ENCODE data around the gene PHRF1.

Gene PHRF1

DNA sequence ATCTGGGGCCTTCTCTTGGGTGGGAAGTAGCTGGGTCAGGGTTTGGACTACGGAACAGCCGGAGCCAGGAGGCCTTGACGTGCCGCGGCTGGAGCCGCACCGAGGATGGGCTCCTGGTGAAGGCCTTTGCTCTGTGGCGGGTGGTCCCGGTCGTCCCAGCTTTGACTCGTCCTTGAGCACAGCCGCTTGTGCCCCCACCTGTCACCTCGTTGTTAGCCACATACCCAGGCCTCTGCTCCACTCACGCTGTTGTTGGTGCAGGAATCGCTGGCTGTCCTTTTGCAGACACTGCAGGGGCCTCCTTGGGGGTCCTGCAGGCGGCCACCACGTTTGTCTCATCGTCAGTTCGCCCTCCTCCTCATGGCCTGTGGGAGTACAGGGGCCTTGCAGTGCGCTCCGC is 17.1 kb downstream of the PHRF1 start:
- DNase-seq (ENCODE audit: extremely low read depth in 1 of 2, low read depth in 1 of 2): no peak

DNA sequence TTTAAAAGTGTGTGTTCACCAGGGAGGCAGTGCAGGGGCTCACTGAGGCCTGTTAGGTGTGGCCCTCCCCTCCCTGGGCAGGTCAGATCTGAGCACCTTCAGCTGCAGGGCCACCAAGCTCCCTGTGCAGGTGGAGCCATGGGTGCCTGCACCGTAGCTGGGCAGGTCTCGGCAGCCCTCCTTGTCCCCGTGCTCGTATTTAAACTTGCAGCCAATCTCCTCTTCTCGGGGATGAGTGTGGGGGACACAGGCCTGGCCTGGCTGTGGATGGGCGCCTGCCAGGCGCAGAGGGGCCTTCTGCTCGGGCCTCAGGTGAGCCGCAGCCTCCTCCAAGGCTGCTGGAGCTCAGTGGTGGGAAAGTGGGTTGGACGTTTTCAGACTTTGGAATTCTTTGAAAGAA is 19.1 kb downstream of the PHRF1 start:
- DNase-seq (ENCODE audit: extremely low read depth in 1 of 2, low read depth in 1 of 2): no peak

DNA sequence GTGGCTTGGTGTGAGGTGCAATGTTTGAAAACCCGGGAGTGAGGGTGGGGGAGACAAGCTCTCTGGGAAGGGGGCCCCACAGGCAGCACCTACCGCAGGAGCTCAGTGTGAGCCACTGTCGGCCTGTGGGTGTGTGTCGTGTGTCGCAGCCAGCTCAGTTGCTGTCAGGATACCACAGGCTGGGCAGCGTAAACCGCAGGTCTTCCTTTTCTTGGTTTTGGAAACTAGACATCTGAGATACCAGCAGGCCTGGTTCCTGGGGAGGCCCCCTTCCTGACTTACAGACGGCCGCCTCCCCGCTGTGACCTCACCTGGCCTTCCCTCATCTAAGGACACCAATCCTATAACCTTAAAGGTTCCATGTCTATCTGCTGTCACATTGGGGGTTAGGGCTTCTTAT is 20.1 kb downstream of the PHRF1 start:
- no peak for DNase-seq (ENCODE audit: extremely low read depth in 1 of 2, low read depth in 1 of 2)

DNA sequence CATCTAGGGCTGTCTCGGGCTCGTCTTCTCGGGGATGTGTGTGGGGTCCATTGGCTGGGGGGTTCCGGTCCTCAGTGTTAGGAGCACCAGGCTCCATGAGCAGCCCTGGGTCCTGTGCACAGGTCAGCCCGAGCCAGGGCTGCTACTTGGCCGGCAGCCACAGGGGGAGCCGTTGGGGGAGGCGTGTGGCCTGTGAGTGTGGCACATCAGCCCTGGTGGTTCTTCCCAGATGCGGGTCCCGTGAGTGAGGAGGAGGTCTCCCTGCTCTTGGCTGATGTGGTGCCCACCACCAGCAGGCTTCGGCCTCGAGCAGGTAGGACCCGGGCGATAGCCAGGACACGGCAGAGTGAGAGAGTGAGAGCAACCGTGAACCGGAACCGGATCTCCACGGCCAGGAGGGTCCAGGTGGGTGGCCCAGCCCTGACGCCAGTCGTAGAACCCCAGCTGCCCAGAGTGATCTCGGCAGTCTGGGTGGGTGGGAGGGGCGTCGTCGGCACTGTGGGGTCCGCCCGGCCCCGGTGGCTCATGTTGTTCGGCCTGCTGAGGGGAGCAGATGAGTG is 21.0 kb downstream of the PHRF1 start:
- no peak for DNase-seq (ENCODE audit: extremely low read depth in 1 of 2, low read depth in 1 of 2)

DNA sequence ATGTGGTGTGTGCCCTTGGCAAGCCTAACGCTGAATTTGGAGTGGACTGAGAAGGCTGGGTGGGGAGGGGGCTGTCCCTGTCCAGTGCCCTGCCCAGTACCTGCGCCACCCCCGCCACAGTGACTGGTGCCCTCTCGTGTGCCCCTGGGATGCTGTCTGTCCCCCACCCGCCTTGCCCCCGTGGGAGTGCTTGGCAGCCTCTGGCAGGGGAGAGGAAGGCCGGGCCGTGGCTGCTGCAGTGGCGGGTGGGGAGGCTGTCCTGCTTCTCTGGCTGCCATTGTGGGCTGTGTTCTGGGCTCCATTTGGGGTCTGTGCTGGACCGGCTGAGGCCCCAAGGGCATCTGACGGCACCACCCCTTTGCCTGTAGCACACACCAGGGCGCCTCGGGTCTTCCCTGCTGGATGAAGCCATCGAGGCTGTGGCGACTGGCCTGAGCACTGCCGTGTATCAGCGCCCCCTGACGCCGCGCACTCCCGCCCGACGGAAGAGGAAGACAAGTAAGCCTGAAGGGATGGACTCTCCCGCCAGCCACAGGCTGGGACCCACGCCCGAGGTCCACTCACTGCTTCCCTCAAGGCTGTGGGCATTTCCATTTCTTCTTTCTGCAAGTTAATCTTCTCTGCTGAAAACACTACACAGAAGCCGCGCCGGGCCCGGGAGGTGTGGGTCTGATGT is 21.9 kb downstream of the PHRF1 start:
- no peak for DNase-seq (ENCODE audit: extremely low read depth in 1 of 2, low read depth in 1 of 2)

DNA sequence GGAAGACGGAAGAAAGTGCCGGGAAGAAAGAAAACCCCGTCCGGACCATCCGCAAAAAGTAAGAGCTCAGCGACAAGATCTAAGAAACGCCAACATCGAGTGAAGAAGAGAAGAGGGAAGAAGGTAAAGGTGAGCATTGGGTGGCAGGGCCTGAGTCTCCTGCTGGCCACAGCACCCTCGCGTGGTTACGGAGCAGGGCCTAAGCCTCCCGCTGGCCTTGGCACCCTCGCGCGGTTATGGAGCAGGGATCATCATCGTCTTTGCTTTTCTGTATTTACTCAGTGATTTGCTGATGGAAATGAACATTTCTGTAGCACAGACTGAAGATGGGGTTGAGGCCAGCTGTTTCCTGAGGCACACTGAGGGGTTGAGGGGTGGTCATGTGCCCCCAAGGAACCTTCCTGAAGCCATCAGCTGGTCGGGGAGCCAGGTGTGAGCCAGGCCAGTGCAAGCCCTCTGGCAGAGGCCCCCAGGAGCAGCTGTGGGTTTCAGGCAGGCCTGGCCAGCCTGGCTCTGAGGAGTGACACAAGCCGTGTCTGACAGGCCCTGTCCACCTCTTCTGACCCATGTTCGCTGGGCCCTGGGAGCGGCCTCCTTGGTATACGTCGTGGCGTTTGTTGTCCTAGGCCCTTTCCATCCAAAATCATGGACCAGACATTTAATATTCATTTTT is 25.4 kb downstream of the PHRF1 start:
- DNase-seq (ENCODE audit: extremely low read depth in 1 of 2, low read depth in 1 of 2): no peak

DNA sequence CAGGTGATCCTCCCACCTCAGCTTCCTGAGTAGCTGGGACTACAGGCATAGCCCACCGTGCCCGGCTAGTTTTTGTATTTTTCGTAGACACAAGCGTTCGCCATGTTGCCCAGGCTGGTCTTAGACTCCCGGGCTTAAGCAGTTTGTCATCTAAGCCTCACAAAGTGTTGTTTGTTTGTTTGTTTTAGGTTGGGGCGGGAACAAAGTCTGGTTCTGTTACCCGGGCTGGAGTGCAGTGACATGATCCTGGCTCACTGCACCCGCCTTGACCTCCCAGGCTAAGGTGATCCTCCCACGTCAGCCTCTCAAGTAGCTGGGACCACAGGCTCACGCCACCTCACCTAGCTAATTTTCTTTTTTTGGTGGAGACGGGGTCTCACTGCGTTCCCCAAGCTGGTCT is 26.9 kb downstream of the PHRF1 start:
- no peak for DNase-seq (ENCODE audit: extremely low read depth in 1 of 2, low read depth in 1 of 2)

DNA sequence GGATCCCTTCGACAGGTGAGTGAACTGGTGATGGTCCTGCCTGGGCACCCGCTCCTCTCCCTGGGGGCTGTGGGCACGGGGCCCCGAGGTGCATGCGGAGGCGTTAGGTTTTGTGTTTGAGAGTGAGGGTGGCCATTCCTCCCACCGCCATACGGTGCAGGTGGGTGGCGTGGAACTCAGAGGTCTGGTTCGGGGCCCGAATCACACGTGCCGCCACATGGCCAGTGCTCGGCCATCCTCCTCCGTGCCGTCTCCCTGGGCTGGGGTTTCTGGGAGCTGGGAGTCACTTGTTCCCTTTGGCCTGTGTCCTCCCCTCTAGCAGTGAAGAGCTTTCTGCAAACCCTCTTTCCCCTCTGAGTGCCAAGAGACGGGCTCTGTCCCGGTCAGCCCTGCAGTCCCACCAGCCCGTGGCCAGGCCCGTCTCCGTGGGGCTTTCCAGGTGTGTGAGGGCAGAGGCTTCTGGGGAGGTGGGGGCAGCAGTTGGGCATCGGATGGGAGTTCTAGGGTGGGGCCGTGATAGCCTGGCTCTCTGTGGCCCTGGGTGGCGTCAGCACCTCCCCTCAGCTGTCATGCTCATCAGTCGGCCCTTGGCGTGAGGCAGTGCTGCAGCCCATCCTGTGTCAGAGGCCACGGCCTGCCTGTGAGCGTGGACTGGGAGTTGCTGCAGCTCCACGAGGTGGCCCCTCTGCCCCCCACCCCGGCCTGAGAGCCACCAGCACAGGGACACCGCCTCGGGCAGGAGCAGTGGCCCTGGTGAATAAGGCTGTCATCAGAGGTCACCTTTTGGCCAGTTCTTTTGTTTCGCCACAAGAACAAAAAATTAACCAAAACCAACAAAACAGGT is 29.2 kb downstream of the PHRF1 start:
- no peak for DNase-seq (ENCODE audit: extremely low read depth in 1 of 2, low read depth in 1 of 2)

DNA sequence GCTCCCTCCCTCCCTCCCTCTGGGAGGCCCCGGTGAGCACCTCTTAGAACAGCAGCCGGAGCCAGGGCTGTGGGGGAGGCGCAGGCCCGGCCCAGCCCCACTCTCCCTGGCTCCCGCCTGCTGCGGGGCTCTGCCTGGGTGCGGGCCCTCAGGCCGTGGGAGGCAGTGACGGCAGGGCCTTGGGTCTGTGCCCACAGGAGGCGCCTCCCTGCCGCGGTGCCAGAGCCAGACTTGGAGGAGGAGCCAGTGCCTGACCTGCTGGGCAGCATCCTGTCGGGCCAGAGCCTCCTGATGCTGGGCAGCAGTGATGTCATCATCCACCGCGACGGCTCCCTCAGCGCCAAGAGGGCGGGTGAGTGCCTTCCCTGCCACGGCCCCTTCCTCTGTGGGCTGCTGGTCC is 30.0 kb downstream of the PHRF1 start:
- DNase-seq (ENCODE audit: extremely low read depth in 1 of 2, low read depth in 1 of 2): no peak

DNA sequence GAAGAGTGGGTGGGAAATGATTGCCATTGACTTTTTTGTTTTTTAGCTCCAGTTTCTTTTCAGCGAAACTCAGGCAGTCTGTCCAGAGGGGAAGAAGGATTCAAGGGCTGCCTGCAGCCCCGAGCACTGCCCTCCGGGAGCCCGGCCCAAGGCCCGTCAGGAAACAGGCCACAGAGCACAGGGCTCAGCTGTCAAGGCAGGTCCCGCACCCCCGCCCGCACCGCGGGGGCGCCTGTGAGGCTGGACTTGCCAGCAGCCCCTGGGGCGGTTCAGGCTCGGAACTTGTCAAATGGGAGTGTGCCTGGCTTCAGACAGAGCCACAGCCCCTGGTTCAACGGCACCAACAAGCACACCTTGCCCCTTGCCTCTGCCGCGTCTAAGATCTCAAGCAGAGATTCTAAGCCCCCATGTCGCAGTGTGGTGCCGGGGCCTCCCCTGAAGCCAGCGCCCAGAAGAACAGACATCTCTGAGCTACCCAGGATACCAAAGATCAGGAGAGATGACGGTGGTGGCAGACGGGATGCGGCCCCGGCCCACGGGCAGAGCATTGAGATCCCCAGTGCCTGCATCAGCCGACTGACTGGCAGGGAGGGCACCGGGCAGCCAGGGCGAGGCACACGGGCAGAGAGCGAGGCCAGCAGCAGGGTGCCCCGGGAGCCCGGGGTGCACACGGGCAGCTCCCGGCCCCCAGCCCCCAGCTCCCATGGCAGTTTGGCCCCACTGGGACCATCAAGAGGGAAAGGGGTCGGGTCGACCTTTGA is 30.9 kb downstream of the PHRF1 start:
- no peak for DNase-seq (ENCODE audit: extremely low read depth in 1 of 2, low read depth in 1 of 2)

DNA sequence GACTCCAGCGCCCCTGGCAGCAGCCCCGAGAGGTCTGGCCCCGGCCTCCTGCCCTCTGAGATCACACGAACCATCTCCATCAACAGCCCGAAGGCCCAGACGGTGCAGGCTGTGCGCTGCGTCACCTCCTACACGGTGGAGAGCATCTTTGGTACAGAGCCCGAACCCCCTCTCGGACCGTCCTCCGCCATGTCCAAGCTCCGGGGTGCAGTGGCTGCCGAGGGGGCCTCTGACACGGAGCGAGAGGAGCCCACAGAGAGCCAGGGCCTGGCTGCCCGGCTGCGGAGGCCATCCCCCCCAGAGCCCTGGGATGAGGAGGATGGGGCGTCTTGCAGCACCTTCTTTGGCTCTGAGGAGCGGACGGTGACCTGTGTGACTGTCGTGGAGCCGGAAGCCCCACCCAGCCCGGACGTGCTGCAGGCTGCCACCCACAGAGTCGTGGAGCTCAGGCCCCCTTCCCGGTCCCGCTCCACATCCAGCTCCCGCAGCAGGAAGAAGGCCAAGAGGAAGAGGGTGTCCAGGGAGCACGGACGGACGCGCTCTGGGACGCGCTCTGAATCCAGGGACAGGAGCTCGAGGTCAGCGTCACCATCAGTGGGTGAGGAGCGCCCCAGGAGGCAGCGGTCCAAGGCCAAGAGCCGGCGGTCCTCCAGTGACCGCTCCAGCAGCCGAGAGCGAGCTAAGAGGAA is 31.8 kb downstream of the PHRF1 start:
- DNase-seq (ENCODE audit: extremely low read depth in 1 of 2, low read depth in 1 of 2): no peak

DNA sequence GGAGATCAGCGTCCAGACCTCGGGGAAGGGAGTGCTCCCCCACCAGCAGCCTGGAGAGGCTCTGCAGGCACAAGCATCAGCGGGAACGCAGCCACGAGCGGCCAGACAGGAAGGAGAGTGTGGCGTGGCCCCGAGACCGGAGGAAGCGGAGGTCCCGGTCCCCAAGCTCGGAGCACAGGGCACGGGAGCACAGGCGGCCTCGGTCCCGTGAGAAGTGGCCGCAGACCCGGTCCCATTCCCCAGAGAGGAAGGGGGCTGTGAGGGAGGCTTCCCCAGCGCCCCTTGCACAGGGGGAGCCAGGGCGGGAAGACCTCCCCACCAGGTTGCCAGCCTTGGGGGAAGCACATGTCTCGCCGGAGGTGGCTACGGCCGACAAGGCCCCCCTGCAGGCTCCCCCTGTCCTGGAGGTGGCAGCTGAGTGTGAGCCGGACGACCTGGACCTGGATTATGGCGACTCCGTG is 32.6 kb downstream of the PHRF1 start:
- DNase-seq (ENCODE audit: extremely low read depth in 1 of 2, low read depth in 1 of 2): no peak

DNA sequence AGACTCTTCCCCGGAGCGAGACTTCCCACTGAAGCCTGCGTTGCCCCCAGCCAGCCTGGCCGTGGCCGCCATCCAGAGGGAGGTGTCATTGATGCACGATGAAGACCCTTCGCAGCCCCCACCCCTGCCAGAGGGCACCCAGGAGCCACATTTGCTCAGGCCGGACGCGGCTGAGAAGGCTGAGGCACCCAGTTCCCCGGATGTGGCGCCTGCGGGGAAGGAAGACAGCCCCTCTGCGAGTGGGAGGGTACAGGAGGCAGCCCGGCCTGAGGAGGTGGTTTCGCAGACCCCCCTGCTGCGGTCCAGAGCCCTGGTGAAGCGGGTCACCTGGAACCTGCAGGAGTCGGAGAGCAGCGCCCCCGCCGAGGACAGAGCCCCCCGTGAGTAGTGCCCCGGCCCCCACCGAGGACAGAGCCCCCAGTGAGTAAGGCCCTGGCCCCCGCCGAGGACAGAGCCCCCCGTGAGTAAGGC is 33.1 kb downstream of the PHRF1 start:
- no peak for DNase-seq (ENCODE audit: extremely low read depth in 1 of 2, low read depth in 1 of 2)

DNA sequence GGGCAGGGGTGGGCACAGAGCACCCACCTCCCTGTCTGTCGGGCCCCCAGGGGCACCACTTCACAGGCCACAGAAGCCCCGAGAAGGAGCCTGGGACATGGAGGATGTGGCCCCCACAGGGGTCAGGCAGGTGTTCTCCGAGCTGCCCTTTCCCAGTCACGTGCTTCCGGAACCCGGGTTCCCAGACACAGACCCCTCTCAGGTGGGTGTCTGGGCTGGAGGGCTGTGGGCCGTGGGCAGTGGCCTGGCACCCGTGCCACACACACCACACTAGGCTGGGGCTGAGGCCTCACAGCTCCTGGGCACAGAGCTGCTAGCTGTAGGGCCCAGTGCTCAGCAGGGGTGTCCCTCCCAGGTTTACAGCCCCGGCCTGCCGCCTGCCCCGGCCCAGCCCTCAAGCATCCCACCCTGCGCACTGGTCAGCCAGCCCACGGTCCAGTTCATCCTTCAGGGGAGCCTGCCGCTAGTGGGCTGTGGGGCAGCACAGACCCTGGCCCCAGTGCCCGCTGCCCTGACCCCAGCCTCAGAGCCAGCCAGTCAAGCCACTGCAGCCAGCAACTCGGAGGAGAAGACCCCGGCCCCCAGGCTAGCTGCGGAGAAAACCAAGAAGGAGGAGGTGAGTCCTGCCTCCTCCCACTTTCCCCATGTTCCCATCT is 34.0 kb downstream of the PHRF1 start:
- DNase-seq (ENCODE audit: extremely low read depth in 1 of 2, low read depth in 1 of 2): no peak

DNA sequence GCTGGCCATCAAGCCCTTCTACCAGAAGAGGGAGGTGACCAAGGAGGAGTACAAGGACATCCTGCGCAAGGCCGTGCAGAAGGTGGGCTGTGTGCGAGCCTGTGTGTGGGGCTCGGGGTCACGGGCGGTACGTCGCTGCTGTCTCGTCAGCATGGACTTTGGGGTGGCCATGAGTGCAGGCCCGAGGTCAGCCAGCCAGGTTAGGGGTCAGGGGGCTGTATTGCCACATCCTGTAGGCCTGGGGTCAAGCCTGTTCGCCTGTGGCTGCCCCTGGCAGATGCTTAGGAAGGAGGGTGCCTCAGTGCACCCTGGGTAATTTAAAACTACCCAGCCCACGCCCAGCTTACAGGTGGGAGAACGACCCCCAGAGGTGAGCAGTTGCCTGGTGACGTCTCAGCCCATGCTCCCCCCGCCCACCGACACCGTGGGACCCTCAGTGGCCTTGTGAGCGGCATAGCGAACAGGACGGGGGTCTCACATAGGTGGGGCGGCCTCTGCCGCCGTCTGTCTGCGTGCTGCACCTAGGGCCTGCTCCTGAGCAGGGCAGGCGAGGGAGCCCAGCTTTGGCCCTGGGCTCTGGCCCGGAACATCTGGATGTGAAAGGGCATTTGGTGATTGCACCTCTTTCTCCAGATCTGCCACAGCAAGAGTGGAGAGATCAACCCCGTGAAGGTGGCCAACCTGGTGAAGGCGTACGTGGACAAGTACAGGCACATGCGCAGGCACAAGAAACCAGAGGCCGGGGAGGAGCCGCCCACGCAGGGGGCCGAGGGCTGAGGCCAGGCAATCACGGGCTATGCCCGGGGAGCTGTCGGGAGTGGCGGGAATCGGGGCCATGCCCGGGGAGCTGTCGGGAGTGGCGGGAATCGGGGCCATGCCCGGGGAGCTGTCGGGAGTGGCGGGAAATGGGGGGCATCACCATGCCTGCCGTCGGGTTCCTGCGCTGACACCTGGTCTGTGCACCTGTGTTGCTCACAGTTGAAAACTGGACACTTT is 35.0 kb downstream of the PHRF1 start:
- DNase-seq (ENCODE audit: extremely low read depth in 1 of 2, low read depth in 1 of 2): no peak

DNA sequence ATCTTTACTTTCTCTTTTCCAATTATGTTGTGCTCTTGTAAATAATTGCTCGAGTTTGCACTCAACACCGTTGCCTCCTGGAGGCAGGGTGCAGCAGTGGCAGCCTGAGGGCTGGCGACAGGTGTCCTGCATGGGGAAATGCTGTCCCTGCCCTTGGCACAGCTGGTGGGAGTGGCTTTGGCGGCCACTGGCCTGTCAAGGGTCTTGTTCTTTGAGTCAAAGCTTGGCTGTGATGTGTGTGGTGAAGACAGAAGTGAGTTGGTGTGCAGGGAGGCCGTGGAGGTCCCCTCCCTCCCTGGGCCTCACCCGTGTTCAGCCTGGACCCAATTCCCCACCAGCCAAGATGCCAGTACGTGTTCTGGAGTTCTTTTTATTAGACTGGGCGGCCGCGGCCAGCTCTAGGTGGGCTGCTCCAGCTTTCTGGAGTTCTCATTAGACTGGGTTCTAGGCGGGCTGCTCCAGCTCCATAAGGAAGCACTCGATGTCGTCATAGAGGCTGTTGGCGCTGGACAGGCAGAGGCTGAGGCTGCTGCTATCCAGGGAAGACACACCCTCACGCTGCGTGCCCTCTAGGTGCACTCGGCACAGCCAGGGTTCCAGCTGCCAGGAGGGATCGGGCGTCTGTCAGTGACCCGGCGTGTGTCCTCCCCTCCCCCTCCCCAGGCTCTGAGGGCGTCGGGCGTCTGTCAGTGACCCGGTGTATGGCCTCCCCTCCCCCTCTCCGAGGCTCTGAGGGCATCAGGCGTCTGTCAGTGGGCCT is 36.1 kb downstream of the PHRF1 start:
- DNase-seq (ENCODE audit: extremely low read depth in 1 of 2, low read depth in 1 of 2): no peak

DNA sequence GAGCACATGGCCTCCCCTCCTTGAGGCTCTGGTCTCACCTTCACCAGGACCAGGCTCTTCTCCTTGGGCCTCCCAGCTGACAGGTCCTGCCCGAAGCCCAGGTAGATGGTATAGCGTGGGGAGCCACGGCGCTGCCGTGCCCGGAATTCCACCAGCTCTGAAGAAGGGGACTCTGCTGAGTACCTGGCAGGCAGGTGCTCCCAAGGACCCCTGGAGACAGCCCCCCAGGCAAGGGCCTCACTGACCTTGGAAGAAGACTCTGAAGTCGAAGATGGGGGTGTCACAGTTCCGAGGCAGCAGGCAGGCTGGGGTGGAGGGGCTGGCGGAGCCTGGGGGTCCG is 36.7 kb downstream of the PHRF1 start:
- DNase-seq (ENCODE audit: extremely low read depth in 1 of 2, low read depth in 1 of 2): no peak
